ENCODE measurements around the gene XRCC4.

XRCC4 gene

GRCh38 chr5:83281658-83282057, 204.3 kb downstream of the XRCC4 start:
- DNase-seq = no peak

GRCh38 chr5:83283761-83284160, 206.4 kb downstream of the XRCC4 start:
- no peak for DNase-seq

GRCh38 chr5:83285661-83286398, 208.5 kb downstream of the XRCC4 start:
- DNase-seq = no peak

- no peak for DNase-seq
Observed at GRCh38 chr5:83294246-83294645, 216.9 kb downstream of the XRCC4 start.

- DNase-seq = no peak
Observed at GRCh38 chr5:83299353-83299752, 222.0 kb downstream of the XRCC4 start.

GRCh38 chr5:83306572-83307241, 229.4 kb downstream of the XRCC4 start:
- DNase-seq = peak; percentile 48

GRCh38 chr5:83312663-83313062, 235.3 kb downstream of the XRCC4 start:
- DNase-seq = peak; percentile 65

GRCh38 chr5:83313436-83313835, 236.1 kb downstream of the XRCC4 start:
- DNase-seq = no peak

- no peak for DNase-seq
Observed at GRCh38 chr5:83321483-83322055, 244.2 kb downstream of the XRCC4 start.

- DNase-seq = no peak
Observed at GRCh38 chr5:83322273-83322924, 245.1 kb downstream of the XRCC4 start.

- no peak for DNase-seq
Observed at GRCh38 chr5:83323557-83324180, 246.3 kb downstream of the XRCC4 start.

- DNase-seq = no peak
Observed at GRCh38 chr5:83331842-83332241, 254.5 kb downstream of the XRCC4 start.

GRCh38 chr5:83337453-83338035, 260.2 kb downstream of the XRCC4 start:
- DNase-seq = no peak

- no peak for DNase-seq
Observed at GRCh38 chr5:83340511-83340918, 263.2 kb downstream of the XRCC4 start.

GRCh38 chr5:83341815-83342334, 264.5 kb downstream of the XRCC4 start:
- no peak for DNase-seq

- DNase-seq = no peak
Observed at GRCh38 chr5:83342465-83342864, 265.1 kb downstream of the XRCC4 start.

- DNase-seq = no peak
Observed at GRCh38 chr5:83343299-83343698, 266.0 kb downstream of the XRCC4 start.

GRCh38 chr5:83345423-83345822, 268.1 kb downstream of the XRCC4 start:
- DNase-seq = no peak

- no peak for DNase-seq
Observed at GRCh38 chr5:83348281-83348780, 271.0 kb downstream of the XRCC4 start.

GRCh38 chr5:83353231-83353630, 275.9 kb downstream of the XRCC4 start:
- no peak for DNase-seq

- no peak for DNase-seq
Observed at GRCh38 chr5:83353774-83354173, 276.4 kb downstream of the XRCC4 start.

- DNase-seq = no peak
Observed at GRCh38 chr5:83354958-83355357, 277.6 kb downstream of the XRCC4 start.
